ENCODE results near the gene ADSS1.

Gene ADSS1

DNA sequence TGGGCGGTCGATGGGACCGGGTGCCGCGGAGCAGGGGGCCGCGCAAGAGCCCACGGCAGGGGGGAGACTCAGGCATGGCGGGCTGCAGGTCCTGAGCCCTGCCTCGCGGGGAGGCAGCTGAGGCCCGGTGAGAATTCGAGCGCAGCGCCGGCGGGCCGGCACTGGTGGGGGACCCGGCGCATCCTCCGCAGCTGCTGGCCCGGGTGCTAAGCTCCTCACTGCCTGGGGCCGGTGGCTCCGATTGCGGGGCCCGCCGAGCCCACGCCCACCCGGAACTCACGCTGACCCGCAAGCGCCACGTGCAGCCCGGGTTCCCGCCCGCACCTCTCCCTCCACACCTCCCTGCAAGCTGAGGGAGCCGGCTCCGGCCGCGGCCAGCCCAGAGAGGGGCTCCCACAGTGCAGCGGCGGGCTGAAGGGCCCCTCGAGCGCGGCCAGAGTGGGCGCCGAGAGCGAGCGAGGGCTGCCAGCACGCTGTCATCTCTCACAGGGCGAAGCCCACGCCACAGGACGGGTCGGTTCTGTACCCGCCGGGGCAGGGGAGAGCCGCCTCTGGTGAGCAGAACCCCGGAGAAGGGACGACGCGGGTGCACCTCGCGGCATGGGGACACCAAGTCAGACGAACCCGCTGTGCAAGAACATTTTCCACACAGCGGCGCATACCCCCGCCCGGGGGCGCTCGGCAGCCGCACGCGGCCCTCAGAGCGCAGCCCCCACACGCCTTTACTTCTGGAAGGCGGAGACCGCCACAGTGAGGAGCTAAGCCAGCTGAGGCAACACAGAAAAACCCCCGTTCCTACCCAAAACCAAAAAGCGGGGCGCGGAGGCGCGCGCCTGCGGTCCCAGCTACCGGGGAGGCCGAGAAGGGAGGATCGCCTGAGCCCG lies 27.8 kb downstream of the ADSS1 start:
- DNase-seq: no peak

DNA sequence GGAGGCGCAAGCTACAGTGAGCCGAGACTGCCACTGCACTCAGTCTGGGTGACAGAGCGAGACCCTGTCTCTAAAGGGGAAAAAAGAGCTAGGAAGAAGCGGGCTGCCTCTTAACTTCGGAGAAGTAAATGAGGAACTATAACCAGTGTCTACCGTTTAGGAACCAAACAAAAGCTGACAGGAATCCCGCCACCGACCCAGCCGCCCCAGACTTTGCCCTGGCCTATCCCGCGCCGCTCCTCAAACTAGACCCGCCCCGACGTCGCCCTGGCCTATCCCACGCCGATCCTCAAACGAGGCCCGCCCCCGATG lies 28.4 kb downstream of the ADSS1 start:
- DNase-seq: no peak

DNA sequence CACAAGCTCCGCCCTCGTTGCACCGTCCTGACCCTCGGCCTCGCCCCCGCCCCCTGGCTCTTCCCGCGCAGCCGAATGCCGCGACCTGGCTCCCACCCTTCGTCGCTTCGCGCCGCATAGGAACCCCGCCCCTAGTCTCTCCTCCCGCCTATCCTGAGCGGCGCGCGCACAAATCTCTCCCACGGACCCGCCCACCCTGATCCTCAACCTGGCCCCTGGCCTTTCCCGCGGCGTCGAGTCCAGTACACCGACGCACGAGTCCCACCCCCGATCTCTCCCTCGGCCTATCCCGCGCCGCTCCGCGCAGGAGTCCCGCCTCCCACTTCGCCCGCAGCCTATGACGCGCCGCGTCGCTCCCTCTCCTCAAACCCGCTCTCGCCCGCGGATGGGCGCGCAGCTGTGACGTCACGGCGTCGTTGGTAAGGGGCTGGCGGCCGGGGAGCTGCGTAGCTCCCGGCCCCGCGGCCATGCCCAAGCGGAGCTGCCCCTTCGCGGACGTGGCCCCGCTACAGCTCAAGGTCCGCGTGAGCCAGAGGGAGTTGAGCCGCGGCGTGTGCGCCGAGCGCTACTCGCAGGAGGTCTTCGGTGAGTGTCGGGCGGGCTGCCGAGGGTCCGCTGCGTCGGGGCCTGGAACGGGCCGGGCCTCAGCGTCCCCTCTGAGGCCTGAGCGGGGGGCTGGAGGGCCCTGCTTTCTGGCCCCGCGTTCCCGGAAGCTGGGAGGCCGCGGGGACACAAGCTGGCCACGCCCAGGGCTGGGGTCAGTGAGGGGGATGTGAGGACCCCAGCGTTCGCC lies 28.9 kb downstream of the ADSS1 start, which contains the start of gene SIVA1:
Gene SIVA1, plus strand, starts transcription at position 413 of the 793 bp plus-strand sequence. Its CDS starts 55 bp downstream, at position 468.
- peak; percentile 100 for DNase-seq

DNA sequence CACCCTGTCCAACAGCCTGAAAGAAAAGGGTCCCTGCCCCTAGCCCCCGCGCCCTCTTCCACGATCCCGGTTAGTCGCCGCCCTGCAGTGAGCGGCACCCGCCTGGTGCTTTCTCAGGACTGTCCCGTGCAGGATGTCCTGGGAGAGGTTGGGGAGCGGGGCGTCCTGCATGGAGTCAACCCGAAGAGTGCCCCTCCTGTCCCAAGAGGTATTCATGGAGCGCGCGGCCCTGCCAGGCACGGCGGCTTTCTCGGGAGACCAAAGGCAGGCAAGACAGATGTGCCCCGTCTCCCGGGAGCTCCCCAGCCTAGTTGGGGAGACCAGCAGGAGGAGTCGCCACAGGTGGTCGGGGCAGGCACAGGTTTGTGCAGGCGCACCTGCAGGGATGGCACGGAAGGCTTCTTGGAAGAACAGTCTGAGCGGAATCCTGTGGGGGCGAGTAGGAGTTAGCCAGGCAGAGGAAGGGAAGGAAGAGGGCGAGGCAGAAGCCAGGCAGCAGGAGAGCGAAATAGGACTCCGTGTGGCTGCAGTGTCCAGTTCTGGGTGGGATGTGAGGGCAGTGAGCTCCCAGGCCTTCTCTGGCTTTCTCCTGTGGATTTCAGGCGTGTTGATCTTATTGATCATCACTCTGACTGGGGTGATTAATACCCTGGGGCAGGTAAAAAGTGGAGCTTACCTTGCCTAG lies 29.6 kb downstream of the ADSS1 start:
- DNase-seq: peak in 3 of 4 experiments; percentile 22 to 35 (median 29)

DNA sequence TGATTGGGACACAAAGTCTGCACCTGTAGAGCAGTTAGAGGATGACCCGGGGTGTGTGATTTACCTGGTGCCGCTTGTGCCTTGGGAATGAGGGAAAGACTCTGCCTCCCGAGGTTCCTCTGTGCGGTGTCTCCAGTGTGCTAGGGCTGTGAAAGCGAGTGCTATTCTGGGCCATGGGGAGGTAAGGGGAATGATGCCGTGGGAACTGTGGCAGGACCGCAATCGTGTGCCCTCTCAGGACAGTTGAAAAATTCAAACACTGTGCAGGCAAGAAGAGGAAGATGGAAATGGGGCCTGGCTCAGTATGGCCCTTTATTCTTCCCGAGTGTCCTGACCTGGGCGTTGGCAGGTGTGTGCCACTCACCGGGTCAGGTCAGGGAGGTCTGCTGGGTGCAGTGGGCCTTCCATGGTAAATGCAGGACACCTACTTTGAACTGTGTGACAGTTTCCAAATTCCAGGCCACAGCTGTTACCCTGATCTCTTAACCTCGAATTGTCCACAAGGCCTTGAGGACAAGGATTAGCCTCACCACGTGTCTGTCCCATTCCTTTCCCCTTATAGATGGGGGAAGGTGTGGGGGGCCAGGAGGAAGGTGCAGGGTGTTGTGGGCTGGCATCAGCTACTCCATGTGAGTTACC lies 30.3 kb downstream of the ADSS1 start:
- no peak for DNase-seq

DNA sequence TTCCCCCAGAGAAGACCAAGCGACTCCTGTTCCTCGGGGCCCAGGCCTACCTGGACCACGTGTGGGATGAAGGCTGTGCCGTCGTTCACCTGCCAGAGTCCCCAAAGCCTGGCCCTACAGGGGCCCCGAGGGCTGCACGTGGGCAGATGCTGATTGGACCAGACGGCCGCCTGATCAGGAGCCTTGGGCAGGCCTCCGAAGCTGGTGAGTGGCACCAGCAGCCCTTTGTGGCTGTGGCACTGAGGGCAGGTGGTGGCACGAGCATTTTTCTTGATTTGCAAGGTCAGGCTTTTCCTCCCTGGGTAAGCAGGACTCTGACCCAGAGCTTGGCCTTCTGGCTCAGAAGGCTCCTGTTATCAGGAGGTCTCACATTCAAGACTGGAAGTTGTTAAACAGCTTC lies 31.6 kb downstream of the ADSS1 start:
- no peak for DNase-seq

DNA sequence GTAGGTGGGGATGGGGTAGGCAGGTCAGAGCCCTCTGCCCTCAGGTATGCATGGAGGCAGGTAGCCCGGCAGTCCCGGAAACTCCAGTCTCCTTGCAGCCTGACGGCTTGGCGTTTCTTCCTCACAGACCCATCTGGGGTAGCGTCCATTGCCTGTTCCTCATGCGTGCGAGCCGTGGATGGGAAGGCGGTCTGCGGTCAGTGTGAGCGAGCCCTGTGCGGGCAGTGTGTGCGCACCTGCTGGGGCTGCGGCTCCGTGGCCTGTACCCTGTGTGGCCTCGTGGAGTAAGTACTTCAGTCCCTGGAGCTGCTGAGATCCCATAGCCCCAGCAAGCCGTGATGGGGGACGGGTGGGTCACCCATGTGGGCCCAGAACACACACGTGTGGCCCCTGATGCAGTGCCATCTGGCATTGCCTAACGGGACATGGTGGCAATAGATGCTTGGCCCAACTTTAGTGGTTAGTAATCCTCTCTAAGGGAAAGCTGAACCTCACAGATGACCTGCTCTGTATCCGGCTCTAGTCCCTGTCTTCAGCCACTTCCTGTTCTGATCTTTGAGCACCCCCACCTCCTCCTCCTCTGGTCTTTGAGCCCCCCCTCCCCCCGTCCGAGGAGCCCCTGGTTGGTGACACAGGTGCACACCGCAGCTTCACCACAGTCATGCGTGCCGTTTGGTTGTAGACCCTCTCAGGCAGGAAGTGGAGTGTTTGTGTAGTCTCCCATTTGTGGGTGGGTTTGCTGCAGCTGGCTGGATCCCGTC lies 32.6 kb downstream of the ADSS1 start:
- DNase-seq: no peak

DNA sequence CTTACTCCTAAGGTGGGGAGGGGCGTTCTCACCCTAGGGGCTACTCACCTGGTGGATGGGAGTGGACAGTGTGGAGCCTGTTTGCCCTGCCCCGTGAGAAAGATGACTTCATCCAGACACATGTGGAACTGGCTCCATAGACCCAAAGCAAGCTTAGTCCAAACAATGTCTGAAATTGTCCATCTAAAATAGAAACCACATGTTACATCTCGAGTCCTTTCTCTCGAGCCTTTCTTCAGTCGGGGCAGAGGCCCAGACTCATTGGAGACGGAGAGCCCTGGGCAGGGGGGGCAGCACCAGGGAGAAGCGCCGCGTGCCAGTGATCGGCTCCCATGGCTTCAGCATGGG lies 33.2 kb downstream of the ADSS1 start:
- DNase-seq: no peak

DNA sequence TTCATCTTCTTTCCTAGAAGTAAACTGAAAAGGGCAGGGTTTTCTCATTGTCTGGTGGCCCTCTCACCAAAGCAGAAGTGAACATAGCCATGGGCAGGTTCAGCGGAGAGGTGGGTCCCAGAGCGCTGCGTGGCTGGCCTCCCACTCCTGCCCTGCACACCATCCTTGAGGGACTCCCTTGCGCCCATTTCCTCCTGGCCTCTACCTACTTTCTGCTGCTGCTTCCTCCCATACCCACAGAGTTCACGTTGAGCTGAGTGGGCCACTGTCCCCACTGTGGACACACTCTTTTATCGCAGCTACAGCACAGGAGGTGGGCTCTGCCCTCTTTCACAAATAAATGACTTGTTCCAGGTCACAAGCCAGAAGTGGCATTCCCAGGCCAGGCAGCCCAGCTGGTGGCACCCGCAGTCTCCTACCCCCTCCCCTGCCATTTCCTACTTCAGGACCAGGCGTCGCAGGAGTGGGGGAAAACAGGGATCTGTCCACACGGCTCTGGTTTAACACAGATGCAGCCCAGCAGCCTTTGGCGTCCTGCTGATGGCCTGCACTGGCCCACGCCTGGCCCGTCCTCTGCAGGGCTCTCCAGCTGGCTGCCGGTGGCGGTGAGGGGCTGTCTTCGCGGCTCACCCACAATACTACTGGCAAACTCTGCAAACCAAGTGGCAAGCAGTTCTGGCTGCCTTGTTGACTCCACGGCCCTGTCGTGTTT lies 33.8 kb downstream of the ADSS1 start:
- DNase-seq: no peak

DNA sequence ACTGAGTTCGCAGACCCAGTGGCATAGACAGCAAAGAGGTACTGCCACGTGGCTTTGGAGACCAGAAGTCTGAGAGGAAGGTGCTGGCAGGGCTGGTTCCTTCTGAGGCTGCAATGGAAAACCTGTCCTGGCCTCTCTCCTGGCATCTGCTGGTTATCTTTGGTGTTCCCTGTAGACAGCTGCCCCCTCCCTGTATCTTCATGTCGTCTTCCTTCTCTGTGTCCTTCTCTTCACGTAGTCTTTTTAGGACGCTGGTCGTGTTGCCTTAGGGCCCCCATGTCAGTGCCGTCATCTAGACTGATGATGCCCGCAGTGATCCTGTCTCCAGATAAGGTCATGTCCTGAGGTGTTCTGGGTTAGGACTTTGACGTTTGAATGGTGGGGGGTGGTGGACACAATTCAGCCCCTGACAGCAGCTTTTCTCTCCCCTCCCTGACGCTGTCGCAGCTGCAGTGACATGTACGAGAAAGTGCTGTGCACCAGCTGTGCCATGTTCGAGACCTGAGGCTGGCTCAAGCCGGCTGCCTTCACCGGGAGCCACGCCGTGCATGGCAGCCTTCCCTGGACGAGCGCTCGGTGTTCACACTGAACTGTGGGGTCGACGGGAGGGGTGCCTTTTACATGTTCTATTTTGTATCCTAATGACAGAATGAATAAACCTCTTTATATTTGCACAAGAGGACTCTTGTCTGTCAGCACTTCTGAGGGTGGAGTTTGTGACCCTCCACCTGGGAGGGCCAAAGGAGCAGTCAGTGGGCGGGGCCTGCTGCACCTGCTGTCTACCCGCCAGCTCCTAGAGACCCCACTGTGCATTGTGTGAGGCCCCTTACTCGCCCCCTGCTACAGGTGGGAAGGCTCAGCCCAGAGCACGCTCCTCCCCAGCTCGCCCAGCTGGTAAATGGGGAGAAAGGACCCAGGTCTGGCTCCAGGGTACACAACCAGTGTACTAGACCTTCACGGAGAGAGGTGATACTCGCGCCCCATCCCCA lies 35.2 kb downstream of the ADSS1 start:
- no peak for DNase-seq

DNA sequence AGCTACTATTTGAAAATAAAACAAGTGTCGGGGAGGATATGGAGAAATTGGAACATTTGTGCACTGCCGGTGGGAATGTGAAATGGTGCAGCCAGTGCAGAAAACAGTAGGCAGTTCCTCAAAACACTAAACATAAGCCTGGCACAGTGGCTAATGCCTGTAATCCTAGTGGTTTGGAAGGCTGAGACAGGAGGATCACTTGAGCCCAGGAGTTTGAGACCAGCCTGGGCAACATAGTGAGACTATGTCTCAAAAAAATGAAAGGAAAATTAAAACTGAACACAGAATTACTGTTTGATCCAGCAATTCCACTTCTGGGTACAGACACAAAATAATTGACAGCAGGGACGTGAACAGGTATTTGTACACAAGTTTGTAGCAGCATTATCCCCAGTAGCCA lies 41.5 kb downstream of the ADSS1 start:
- DNase-seq: no peak

DNA sequence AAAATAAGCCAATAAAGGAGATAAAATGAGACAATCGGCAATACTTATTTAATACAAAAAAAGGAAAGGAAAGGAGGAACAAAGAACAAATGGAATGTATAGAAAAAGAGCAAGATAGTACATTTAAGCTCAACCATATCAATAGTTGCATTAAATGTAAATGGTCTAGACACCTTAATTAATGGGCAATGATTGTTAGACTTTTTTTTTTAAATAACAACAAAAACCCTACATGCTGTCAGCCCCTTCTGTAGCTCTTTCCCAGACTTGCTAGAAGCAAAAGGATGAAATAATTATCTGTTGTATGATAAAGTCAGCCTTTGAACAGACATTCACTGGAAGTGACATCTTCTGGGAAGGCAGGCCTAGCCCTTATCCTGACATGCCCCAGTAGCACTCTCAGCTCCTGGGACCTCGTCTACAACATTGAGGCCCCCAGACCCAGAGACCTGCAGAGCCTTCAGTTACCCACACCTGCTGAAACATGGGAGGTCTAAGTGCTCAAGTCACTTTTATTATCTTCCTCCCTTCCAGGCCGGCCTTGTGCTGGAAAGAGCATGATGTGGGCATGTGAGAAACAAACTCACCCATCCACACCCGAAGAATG lies 42.3 kb downstream of the ADSS1 start:
- no peak for DNase-seq

DNA sequence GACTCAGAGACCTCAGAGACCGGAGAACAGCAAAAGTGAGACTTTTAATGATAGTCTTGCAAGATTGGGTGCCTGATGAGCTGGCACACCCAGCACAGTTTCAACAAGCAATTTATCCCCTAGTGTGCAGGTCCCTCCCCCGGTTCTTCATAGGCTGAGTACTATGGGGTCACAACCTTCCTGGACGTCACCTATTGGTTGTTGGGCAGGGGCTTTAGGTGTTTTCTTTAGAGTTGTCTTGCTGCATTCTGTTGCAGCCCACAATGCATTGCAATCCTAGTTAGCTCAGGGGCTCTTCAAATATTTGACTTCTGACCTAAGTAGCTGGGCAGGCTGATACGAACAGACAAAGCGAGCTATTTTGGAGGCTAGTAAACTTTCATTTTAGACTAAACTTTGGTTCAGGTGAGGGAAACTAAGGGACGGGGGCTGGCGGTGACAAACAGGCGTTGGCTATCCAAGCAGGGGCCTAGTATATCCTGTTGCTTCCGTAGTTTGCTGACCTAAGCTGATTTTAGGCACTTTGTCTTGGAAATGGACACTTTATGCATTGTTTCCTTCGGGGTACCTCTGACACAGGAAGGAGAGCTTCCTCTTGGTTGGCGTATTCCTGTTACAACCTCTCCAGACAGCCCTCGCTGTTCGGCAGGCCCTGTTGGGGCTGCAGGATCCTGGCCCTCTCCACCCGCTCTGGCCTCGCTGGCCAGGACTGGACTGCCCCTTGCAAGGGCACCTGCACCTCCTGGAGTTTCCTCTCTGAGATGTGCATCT lies 43.0 kb downstream of the ADSS1 start:
- DNase-seq: no peak

DNA sequence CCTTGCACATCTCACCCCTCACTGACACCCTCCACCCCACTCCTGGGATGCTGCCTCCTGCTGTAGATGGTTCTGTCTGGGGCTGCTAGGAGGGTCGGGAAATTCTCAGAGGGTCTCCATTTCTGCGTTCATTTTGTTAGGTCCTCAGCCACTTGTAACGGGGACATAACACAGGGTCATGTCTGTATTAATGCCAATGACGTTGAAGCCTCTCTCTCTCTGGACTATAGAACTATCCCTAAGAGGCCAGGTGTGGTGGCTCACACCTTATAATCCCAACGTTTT lies 43.5 kb downstream of the ADSS1 start:
- no peak for DNase-seq

DNA sequence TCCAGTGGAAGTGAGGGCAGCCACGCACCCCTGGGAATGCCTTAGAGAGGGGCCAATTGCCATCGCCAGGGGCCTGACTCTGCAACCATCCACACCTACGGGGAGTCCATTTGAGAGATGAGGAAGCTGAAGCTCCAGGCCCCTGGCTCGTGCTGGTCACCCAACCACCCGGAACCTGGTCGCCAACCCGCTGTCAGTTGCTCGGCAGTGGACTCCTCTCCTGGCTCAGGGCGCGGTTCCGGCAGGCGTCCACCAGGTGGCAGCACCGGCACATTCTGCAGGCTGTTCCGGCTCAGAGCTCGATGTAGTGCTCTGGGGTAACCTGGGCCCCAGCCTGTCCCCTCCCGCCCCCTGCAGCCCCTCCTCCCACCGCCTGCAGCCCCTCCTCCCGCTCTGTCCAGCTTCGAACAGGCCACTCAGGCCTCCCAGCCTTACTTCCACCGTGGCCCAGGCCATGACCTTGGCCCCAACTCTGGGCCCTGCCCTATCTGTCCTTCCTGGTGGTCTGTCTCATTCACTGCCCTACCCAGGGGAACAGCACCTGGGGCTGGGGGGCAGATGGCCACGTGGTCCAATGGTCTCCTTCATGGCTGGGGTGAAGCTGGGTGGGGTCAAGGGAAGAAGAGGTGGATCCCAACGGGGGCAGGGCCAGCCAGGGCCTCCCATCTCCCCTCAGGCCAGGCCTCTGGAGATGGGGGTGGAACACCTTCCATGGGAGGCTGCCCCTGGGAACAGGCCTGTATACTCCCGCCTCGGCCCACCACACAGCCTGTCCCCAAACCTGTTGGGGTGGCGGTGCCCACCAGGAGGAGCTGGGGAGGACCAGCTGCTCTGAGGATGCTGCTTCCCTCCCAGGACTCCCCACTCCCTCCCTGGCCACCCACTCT lies 44.7 kb downstream of the ADSS1 start:
- peak; percentile 87 to 93 (median 91) for DNase-seq

DNA sequence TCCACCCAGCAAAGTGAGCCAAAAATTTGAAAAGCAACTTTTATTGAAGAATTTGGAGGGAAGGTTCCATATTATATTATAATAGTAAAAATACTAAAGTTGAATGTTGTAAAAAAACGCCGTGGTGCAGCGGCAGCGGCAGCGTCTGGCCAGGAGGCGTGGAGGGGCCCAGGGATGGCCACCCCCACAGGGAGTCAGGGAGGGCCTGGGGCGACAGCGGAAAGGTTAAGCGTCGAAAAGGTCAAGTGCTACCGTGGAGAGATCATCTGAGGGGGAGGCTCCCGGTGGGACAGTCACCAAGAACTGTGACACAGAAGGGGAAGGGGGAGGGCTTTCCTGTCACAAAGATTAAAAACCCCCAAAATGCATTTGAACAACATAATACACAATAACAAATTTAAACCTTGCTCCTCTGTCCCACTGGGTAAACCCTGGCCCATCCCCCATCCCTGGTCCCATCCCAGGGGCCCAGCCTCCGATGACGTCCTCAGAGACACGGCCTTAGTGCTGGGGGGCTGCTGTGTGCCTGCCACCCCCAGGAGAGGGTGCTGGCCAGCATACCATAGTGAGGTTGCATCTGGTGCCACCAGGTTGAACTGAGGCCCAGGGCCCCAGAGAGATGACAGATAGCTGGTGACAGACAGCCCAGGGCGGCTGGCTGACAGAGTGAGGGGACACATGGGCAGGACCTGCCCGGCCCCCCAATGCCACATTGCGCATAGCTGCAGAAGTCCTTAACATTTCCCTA lies 45.5 kb downstream of the ADSS1 start:
- no peak for DNase-seq

DNA sequence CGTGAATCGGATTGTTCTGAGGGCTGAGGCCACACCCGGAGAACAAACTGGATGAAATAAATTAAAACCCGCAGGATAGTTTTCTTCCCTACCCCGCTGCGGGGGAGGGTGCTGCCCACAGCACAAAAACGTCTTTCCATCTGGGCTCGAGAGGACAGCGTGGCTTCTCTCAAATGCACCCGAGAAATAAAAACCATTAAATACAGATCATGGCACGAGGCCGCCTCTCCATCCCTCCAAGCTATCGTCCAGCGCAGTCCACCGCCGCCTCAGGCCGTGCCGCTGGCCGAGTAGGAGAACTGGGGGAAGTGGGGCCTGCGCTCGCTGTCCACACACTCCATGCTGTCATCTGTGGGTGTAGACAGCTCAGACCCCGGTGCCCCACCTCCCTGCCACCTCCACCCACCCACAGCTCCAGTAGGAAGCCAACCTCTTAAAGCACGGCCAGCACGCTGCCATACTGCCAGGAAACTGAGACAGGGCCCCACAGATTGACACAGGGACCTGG lies 46.1 kb downstream of the ADSS1 start:
- no peak for DNase-seq

All from suppressor macrophage (primary cell).